NCI-H128 (cell line): ENCODE data around the gene CTTNBP2.

Experiments
- DNase-seq: peaks from one replicate; lab custom pipeline; 2025; ENCODE audit not compliant: unreplicated experiment; lab: John Stamatoyannopoulos, UW

Gene CTTNBP2

DNA sequence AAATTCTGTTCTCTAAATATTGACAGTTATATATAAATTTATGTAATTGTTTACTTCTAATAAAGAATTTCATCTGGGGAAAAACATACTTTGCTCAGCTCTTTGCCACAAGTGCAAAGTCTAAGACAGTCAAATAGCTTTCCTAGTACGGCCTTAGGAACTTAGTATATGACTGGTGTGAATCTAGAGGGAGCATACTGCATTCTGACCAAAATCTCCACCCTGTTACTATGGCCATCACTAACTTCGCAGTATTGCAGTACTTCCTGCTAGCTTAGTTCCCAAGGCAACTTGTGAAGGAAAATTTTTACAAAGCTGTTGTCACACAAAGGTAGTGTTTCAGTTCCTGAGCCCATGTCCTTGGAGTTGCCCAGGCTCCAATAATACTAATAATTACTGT lies 211.9 kb downstream of the CTTNBP2 start:
- DNase-seq, result no peak
